Mononuclear cell (primary cell): Measurements from ENCODE around the gene RAB37. TPM values are rescaled to one million over a fixed set of nuclear protein-coding genes. Genes with fewer than 3 reads are reported as not detected.

ENCODE experiments used
- H3K27me3 ChIP-seq: 2 replicates; pipeline ENCODE4 v1.6.0; 2011; ENCODE audit warnings: low read length, control low read depth; ENCODE audit not compliant: insufficient read depth
- H3K4me1 ChIP-seq: 2 replicates; pipeline ENCODE4 v1.5.1; 2011; ENCODE audit warnings: mild to moderate bottlenecking, low read length, control low read depth; ENCODE audit not compliant: insufficient read depth
- H3K4me3 ChIP-seq: 2 replicates; pipeline ENCODE4 v1.5.1; 2011; ENCODE audit warnings: mild to moderate bottlenecking, low read length, moderate library complexity
- H3K9me3 ChIP-seq: 2 replicates; pipeline ENCODE4 v1.5.1; 2011; ENCODE audit warnings: low read depth, mild to moderate bottlenecking, control low read depth, low read length
- total RNA-seq: library from RNA; depleted of rRNA; stranded (reverse); fragments of >200 nt; gene quantifications from one replicate; pipeline ENCODE4 v1.2.3, GENCODE V29; 2012

Gene RAB37
- total RNA-seq, 1 donor = 21.8 TPM

GRCh38 chr17:74713171-74713755, 23.8 kb upstream of the RAB37 start:
- Histone ChIP-seq H3K9me3 (no peaks in the 10 kb centered on the region), H3K4me1 (peaks cover 34% of the 10 kb centered on the region), H3K4me3 (no peak overlapping the region), H3K27me3 (no peaks in the 10 kb centered on the region)

GRCh38 chr17:74715144-74715543, 21.9 kb upstream of the RAB37 start:
- no peaks in the 10 kb centered on the region for H3K9me3 ChIP-seq
- peaks cover 26% of the 10 kb centered on the region for H3K4me1 ChIP-seq
- no peaks in the 10 kb centered on the region for H3K27me3 ChIP-seq
- H3K4me3 ChIP-seq = no peak overlapping the region

GRCh38 chr17:74720506-74720905, 16.6 kb upstream of the RAB37 start:
- Histone ChIP-seq H3K4me1 (no peaks in the 10 kb centered on the region), H3K27me3 (no peaks in the 10 kb centered on the region), H3K9me3 (no peaks in the 10 kb centered on the region), H3K4me3 (no peak overlapping the region)

- H3K4me1 ChIP-seq = no peaks in the 10 kb centered on the region
- no peaks in the 10 kb centered on the region for H3K27me3 ChIP-seq
- H3K9me3 ChIP-seq = no peaks in the 10 kb centered on the region
- no peak overlapping the region for H3K4me3 ChIP-seq
Measured at GRCh38 chr17:74722782-74723181, 14.3 kb upstream of the RAB37 start.

GRCh38 chr17:74723891-74724290, 13.2 kb upstream of the RAB37 start:
- Histone ChIP-seq H3K27me3 (no peaks in the 10 kb centered on the region), H3K4me3 (no peak overlapping the region), H3K4me1 (no peaks in the 10 kb centered on the region), H3K9me3 (no peaks in the 10 kb centered on the region)

- no peak overlapping the region for H3K4me3 ChIP-seq
- H3K9me3 ChIP-seq = no peaks in the 10 kb centered on the region
- H3K27me3 ChIP-seq = no peaks in the 10 kb centered on the region
- peaks cover 8% of the 10 kb centered on the region for H3K4me1 ChIP-seq
Measured at GRCh38 chr17:74725111-74725510, 11.9 kb upstream of the RAB37 start.

GRCh38 chr17:74728033-74728701, 8.9 kb upstream of the RAB37 start:
- Histone ChIP-seq H3K4me3 (no peak overlapping the region), H3K9me3 (no peaks in the 10 kb centered on the region), H3K4me1 (peaks cover 22% of the 10 kb centered on the region), H3K27me3 (no peaks in the 10 kb centered on the region)

- H3K9me3 ChIP-seq = no peaks in the 10 kb centered on the region
- peaks cover 22% of the 10 kb centered on the region for H3K4me1 ChIP-seq
- H3K4me3 ChIP-seq = no peak overlapping the region
- no peaks in the 10 kb centered on the region for H3K27me3 ChIP-seq
Measured at GRCh38 chr17:74728702-74729075, 8.4 kb upstream of the RAB37 start.

GRCh38 chr17:74729368-74729767, 7.7 kb upstream of the RAB37 start:
- peaks cover 22% of the 10 kb centered on the region for H3K4me1 ChIP-seq
- H3K9me3 ChIP-seq = no peaks in the 10 kb centered on the region
- no peaks in the 10 kb centered on the region for H3K27me3 ChIP-seq
- no peak overlapping the region for H3K4me3 ChIP-seq

GRCh38 chr17:74729866-74730265, 7.2 kb upstream of the RAB37 start:
- Histone ChIP-seq H3K27me3 (no peaks in the 10 kb centered on the region), H3K9me3 (no peaks in the 10 kb centered on the region), H3K4me3 (no peak overlapping the region), H3K4me1 (peaks cover 22% of the 10 kb centered on the region)

GRCh38 chr17:74730491-74731346, 6.3 kb upstream of the RAB37 start:
- Histone ChIP-seq H3K4me3 (no peak overlapping the region), H3K4me1 (peaks cover 27% of the 10 kb centered on the region), H3K27me3 (no peaks in the 10 kb centered on the region), H3K9me3 (no peaks in the 10 kb centered on the region)

- H3K9me3 ChIP-seq = no peaks in the 10 kb centered on the region
- H3K4me1 ChIP-seq = peaks cover 33% of the 10 kb centered on the region
- H3K27me3 ChIP-seq = no peaks in the 10 kb centered on the region
- H3K4me3 ChIP-seq = no peak overlapping the region
Measured at GRCh38 chr17:74731347-74731605, 5.8 kb upstream of the RAB37 start.

- peaks cover 36% of the 10 kb centered on the region for H3K4me1 ChIP-seq
- H3K4me3 ChIP-seq = no peak overlapping the region
- no peaks in the 10 kb centered on the region for H3K27me3 ChIP-seq
- no peaks in the 10 kb centered on the region for H3K9me3 ChIP-seq
Measured at GRCh38 chr17:74732042-74732867, 4.8 kb upstream of the RAB37 start.

GRCh38 chr17:74733365-74734122, 3.5 kb upstream of the RAB37 start:
- Histone ChIP-seq H3K9me3 (no peaks in the 10 kb centered on the region), H3K27me3 (no peaks in the 10 kb centered on the region), H3K4me3 (no peak overlapping the region), H3K4me1 (peaks cover 46% of the 10 kb centered on the region)
